HepG2 (cell line): ENCODE measurements around the gene MYH7. TPM values are rescaled to one million over a fixed set of nuclear protein-coding genes. Genes with fewer than 3 reads are reported as not detected.

ENCODE experiments used
- ATAC-seq: fragments of 200-7000 bp; cut with Tn5 transposase; 3 replicates; pipeline ENCODE4 v1.9.1; 2020; ENCODE audit warnings: mild to moderate bottlenecking, moderate library complexity
- BruUV-seq: library from RNA; stranded (reverse); fragments of 400-500 nt; replicated peaks from 2 replicates; lab custom pipeline; 2021; lab: Mats Ljungman, UMichigan
- CTCF ChIA-PET: fragments of 300-600 bp; formaldehyde crosslinking; extraction: SDS; loops from one replicate; lab custom pipeline; 2021; ENCODE audit warnings: low total read pairs, inconsistent platforms, low intra/inter-chr PET ratio; lab: Yijun Ruan, JAX
- POLR2A ChIA-PET: fragments of 350-600 bp; sonication (Branson Sonifier 250); formaldehyde crosslinking; loops from one replicate; lab custom pipeline; 2020; ENCODE audit warnings: antibody characterized with exemption, inconsistent platforms; lab: Yijun Ruan, JAX
- DNase-seq: peaks from one replicate; pipeline ENCODE4 v3.0.0-alpha.2; 2015; ENCODE audit warnings: low spot score
- FAIRE-seq: peaks from 3 replicates; lab custom pipeline; 2011; peaks lifted over from hg19 to GRCh38; lab: Jason Lieb, UNC
- H2AFZ ChIP-seq: one replicate; pipeline ENCODE4 v1.6.1; 2011; ENCODE audit warnings: low read length, inconsistent platforms
- H3K27ac ChIP-seq: fragments of 300-600 bp; 3 replicates; pipeline ENCODE4 v1.8.0; 2011; ENCODE audit warnings: mixed run types, mild to moderate bottlenecking, mixed read lengths, low read length, inconsistent platforms; ENCODE audit not compliant: insufficient read depth; ENCODE audit errors: extremely low read length
- H3K27me3 ChIP-seq, 2 experiments: fragments of 200-600 bp in 1 of 2; 2 replicates in 1 of 2; 3 replicates in 1 of 2; pipeline versions ENCODE4 v1.6.0 to v1.8.0; 2011; ENCODE audit warnings: low read length in 2 of 2, mild to moderate bottlenecking in 2 of 2, moderate library complexity in 2 of 2, inconsistent platforms in 1 of 2; ENCODE audit not compliant: insufficient read depth in 2 of 2, control insufficient read depth in 1 of 2
- H3K36me3 ChIP-seq, 2 experiments: fragments of 200-600 bp in 1 of 2; replicated peaks in 1 of 2; 2 replicates in 1 of 2; 3 replicates in 1 of 2; pipeline versions ENCODE4 v1.5.1 to v1.8.0; 2011; ENCODE audit warnings: low read length in 2 of 2, inconsistent platforms in 1 of 2; ENCODE audit not compliant: insufficient read depth in 2 of 2, control insufficient read depth in 1 of 2
- H3K4me1 ChIP-seq: 2 replicates; pipeline ENCODE4 v1.5.1; 2012; ENCODE audit warnings: low read length, inconsistent platforms; ENCODE audit not compliant: insufficient read depth
- H3K4me2 ChIP-seq: 2 replicates; pipeline ENCODE4 v1.6.0; 2011; ENCODE audit warnings: low read depth, low read length, inconsistent platforms
- H3K4me3 ChIP-seq, 3 experiments: fragments of 200-600 bp in 1 of 3; sonication (generic), shearing (Covaris generic) in 1 of 3; replicated peaks in 1 of 3; 2 replicates each; pipeline ENCODE4 v1.5.1; 2011 to 2016; ENCODE audit warnings: low read length in 3 of 3, inconsistent platforms in 2 of 3, low read depth in 2 of 3, mild to moderate bottlenecking in 2 of 3, control low read depth in 1 of 3, mixed read lengths in 1 of 3; ENCODE audit not compliant: insufficient read depth in 1 of 3
- H3K79me2 ChIP-seq: one replicate; pipeline ENCODE4 v1.6.1; 2011; ENCODE audit warnings: low read length, inconsistent platforms; ENCODE audit not compliant: insufficient read depth
- H3K9ac ChIP-seq: 2 replicates; pipeline ENCODE4 v1.6.0; 2011; ENCODE audit warnings: mild to moderate bottlenecking, low read depth, low read length, inconsistent platforms; ENCODE audit not compliant: insufficient read depth
- H3K9me3 ChIP-seq: 2 replicates; pipeline ENCODE4 v1.5.1; 2012; ENCODE audit warnings: mild to moderate bottlenecking, low read length
- H4K20me1 ChIP-seq: 2 replicates; pipeline ENCODE4 v1.6.0; 2011; ENCODE audit warnings: inconsistent platforms, mild to moderate bottlenecking, low read length, moderate library complexity; ENCODE audit not compliant: insufficient read depth
- E2F5 ChIP-seq: sonication (generic); formaldehyde crosslinking; conservative IDR thresholded peaks from 2 replicates; pipeline ENCODE4 v1.4.0; 2020; ENCODE audit warnings: missing genetic modification reagents
- MIER3 ChIP-seq: IDR thresholded peaks from 2 replicates; pipeline ENCODE4 v1.6.1; 2016; ENCODE audit warnings: missing compliant biosample characterization, borderline replicate concordance
- PHB2 ChIP-seq: fragments of 450-650 bp; IDR thresholded peaks from 2 replicates; pipeline ENCODE4 v1.6.1; 2018; ENCODE audit not compliant: partially characterized antibody
- SIN3A ChIP-seq: IDR thresholded peaks from 2 replicates; pipeline ENCODE4 v1.6.1; 2011; ENCODE audit warnings: low read depth, mild to moderate bottlenecking, control low read depth, low read length, borderline replicate concordance
- ZBTB43 ChIP-seq: sonication (generic); formaldehyde crosslinking; conservative IDR thresholded peaks from 2 replicates; pipeline ENCODE4 v1.4.0; 2020; ENCODE audit warnings: missing genetic modification reagents
- ZNF18 ChIP-seq: sonication (generic); formaldehyde crosslinking; IDR thresholded peaks from 2 replicates; pipeline ENCODE4 v1.8.0; 2022; ENCODE audit warnings: mild to moderate bottlenecking, missing genetic modification reagents; ENCODE audit not compliant: insufficient replicate concordance
- ZNF282 ChIP-seq: fragments of 450-650 bp; IDR thresholded peaks from 2 replicates; pipeline ENCODE4 v1.6.1; 2018; ENCODE audit not compliant: partially characterized antibody
- ZNF34 ChIP-seq: sonication (generic); formaldehyde crosslinking; IDR thresholded peaks from 2 replicates; pipeline ENCODE4 v1.4.0; 2020; ENCODE audit warnings: mild to moderate bottlenecking, missing genetic modification reagents, borderline replicate concordance
- ZNF816 ChIP-seq: sonication (generic); formaldehyde crosslinking; IDR thresholded peaks from 2 replicates; pipeline ENCODE4 v1.8.0; 2022; ENCODE audit warnings: missing genetic modification reagents, mild to moderate bottlenecking, borderline replicate concordance
- WGBS: methylation state at CpG from one replicate; pipeline ENCODE4 v1.1.6; 2017; ENCODE audit warnings: low lambda C conversion rate; 5-methylcytosine and 5-hydroxymethylcytosine counted together
- in situ Hi-C: cut with HindIII; loops from 2 replicates; pipeline ENCODE4 v1.10.0; 2017; ENCODE audit warnings: low pct_unique_long_range_greater_than_20kb; ENCODE audit not compliant: extremely low pct_ligation_motif_present
- intact Hi-C: fragments of 100-400 bp; cut with micrococcal nuclease; formaldehyde crosslinking; loops from one replicate; pipeline ENCODE4 v1.10.0; 2022; ENCODE audit not compliant: unreplicated experiment
- polyA plus RNA-seq, 8 experiments: library from polyadenylated mRNA; depleted of rRNA in 3 of 8; stranded (reverse) in 7 of 8; unstranded in 1 of 8; fragments of >200 nt; fragmentation: Illumina TruSeq in 4 of 8; extraction: Trizol in 4 of 8; gene quantifications; 2 replicates each; pipeline versions ENCODE4 v1.2.1 to v1.2.3, GENCODE V29; 2011 to 2016; ENCODE audit warnings: low read depth in 4 of 8, missing spikeins in 1 of 8, mixed read lengths in 1 of 8; ENCODE audit not compliant: insufficient read depth in 1 of 8
- total RNA-seq, 5 experiments: library from RNA; depleted of rRNA; stranded (reverse); fragments of >200 nt; fragmentation: Illumina TruSeq; extraction: Trizol; gene quantifications; 2 replicates each; pipeline ENCODE4 v1.2.3, GENCODE V29; 2016; ENCODE audit warnings: low read depth in 1 of 5

MYH7 gene
- total and polyA plus RNA-seq, 2 of the 13 experiments (the other 11 are each of a cell fraction or from before 2014, with no cell fraction given), result 0.04 TPM; not detected in 1

- Histone ChIP-seq H3K9ac (no peak overlapping the region), H3K27me3 (peaks cover 7 to 37% of the 10 kb centered on the region in 2 experiments; a peak in 4 of 5 replicates), H2AFZ (no peak overlapping the region), H3K36me3 (no peaks in the 10 kb centered on the region), H3K9me3 (no peaks in the 10 kb centered on the region), H3K4me3 (no peak overlapping the region), H3K79me2 (no peaks in the 10 kb centered on the region), H3K27ac (no peak overlapping the region), H3K4me1 (peaks cover 12% of the 10 kb centered on the region), H3K4me2 (no peak overlapping the region), H4K20me1 (no peaks in the 10 kb centered on the region)
- no TSS peak for BruUV-seq
- no peak for FAIRE-seq
- no peak for ATAC-seq
- in situ Hi-C loops (no loop called here), intact Hi-C loops (no loop called here)
- CTCF ChIA-PET, result no interaction called here
- POLR2A ChIA-PET, result no interaction called here
- WGBS, result 0% methylated on average over 4 of the region's 4 CpGs
- no peak for DNase-seq
- TF ChIP-seq ZNF18 (CRISPR knock-in tag) (no peak), SIN3A (0 out of 2 replicates have a peak, but pooled peaks have one; percentile 11)
Observed at GRCh38 chr14:23445773-23446172, 10.3 kb upstream of the MYH7 start.

GRCh38 chr14:23444314-23444713 lies 8.9 kb upstream of the MYH7 start:
- ChIA-PET POLR2A (no interaction called here), CTCF (no interaction called here)
- Histone ChIP-seq H4K20me1 (no peaks in the 10 kb centered on the region), H3K9me3 (no peaks in the 10 kb centered on the region), H3K36me3 (no peaks in the 10 kb centered on the region), H3K4me2 (no peak overlapping the region), H3K79me2 (no peaks in the 10 kb centered on the region), H3K9ac (no peak overlapping the region), H2AFZ (no peak overlapping the region), H3K4me3 (no peak overlapping the region), H3K4me1 (peaks cover 12% of the 10 kb centered on the region), H3K27ac (no peak overlapping the region), H3K27me3 (peaks cover 12 to 50% of the 10 kb centered on the region in 2 experiments; a peak in 4 of 5 replicates)
- in situ Hi-C loops, result no loop called here
- no TSS peak for BruUV-seq
- ATAC-seq (no peak), DNase-seq (no peak), FAIRE-seq (no peak)
- intact Hi-C loops, result no loop called here
- under 1% methylated on average over 1 of the region's 1 CpG for WGBS
- TF ChIP-seq E2F5 (CRISPR knock-in tag), result no peak
- TF ChIP-seq ZNF816, result 0 out of 2 replicates have a peak, but pooled peaks have one; percentile 30
- TF ChIP-seq PHB2, result peak; percentile 34
- no peak for TF ChIP-seq MIER3 (CRISPR knock-in tag)
- no peak for TF ChIP-seq ZNF34 (CRISPR knock-in tag)
- TF ChIP-seq ZBTB43 (CRISPR knock-in tag), result no peak
- TF ChIP-seq ZNF282, result peak; percentile 80
